ENCODE results near the gene KATNAL2. TPM values are rescaled to one million over a fixed set of nuclear protein-coding genes. Genes with fewer than 3 reads are reported as not detected.

Gene KATNAL2
- total and polyA plus RNA-seq, 2 donors, result 2.2 to 6.5 TPM

DNA sequence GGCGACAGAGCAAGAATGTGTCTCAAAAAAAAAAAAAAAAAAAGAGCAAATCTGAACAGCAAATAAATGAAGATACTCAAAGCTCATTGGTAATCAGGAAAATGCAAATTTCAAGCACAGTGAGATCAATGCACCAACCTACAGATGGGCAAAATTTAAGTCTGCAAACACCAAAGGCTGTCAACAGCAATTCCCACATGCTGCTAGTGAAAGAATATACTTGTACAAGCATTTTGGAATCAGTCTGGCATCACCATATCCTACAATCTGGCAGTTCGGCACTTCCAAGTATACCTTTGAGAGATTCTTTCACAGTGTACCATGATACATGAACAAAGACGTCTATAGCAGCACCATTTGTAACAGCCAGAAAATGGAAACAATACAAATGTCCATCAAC is 228.8 kb downstream of the KATNAL2 start:
- H3K4me3 ChIP-seq (ENCODE audit: low read length in 2 of 2), result no peak overlapping the region
- no peaks in the 10 kb centered on the region for H3K9me3 ChIP-seq (ENCODE audit: control insufficient read depth in 2 of 2, insufficient read depth in 1 of 2, low read length in 1 of 2)
- no peaks in the 10 kb centered on the region for H3K36me3 ChIP-seq (ENCODE audit: control insufficient read depth in 2 of 2, insufficient read depth in 2 of 2, low read length in 1 of 2)
- H3K27ac ChIP-seq (ENCODE audit: low read depth in 1 of 2, low read length in 1 of 2), result no peak overlapping the region
- no peaks in the 10 kb centered on the region for H3K27me3 ChIP-seq (ENCODE audit: control insufficient read depth in 2 of 2, insufficient read depth in 1 of 2, low read length in 1 of 2)
- no peak for DNase-seq (ENCODE audit: low read depth in 6 of 9, low spot score in 9 of 9)
- 92% methylated on average over 3 of the region's 3 CpGs for WGBS
- H3K4me1 ChIP-seq (ENCODE audit: control insufficient read depth in 2 of 2, insufficient read depth in 2 of 2, low read length in 2 of 2), result peaks cover 9 to 13% of the 10 kb centered on the region in 2 donors

DNA sequence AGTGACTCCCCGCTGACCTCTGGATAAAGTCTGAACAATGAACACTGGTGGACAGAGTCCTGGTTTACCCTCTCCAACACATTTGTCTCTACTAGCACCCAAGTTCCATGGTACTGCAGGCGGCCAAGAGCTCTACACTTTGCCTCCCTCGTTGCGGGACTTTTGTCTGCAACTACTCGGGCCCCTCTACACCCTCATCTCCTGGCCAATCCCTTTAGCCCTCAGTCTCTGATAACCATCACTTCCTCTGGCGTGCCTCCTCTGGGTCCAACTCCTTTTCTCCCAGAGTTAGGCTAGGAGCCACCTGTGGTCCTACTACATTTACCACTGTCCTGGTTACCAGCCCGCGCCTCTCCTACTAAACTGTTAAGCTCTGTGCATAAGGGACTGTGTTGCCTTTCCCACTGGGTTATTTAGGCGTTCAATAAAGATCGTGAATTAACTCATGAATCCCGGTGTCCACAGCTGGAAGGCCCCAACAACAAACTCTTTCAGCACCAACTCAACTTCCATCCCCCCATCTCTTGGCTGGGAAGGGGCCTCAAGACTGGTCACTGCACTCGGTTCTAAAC is 232.1 kb downstream of the KATNAL2 start:
- DNase-seq (ENCODE audit: low read depth in 6 of 9, low spot score in 9 of 9), result peak in 1 of 9 donors; percentile 4
- H3K27ac ChIP-seq (ENCODE audit: low read depth in 1 of 2, low read length in 1 of 2), result peak overlapping the region in 1 of 2 donors; percentile 85

DNA sequence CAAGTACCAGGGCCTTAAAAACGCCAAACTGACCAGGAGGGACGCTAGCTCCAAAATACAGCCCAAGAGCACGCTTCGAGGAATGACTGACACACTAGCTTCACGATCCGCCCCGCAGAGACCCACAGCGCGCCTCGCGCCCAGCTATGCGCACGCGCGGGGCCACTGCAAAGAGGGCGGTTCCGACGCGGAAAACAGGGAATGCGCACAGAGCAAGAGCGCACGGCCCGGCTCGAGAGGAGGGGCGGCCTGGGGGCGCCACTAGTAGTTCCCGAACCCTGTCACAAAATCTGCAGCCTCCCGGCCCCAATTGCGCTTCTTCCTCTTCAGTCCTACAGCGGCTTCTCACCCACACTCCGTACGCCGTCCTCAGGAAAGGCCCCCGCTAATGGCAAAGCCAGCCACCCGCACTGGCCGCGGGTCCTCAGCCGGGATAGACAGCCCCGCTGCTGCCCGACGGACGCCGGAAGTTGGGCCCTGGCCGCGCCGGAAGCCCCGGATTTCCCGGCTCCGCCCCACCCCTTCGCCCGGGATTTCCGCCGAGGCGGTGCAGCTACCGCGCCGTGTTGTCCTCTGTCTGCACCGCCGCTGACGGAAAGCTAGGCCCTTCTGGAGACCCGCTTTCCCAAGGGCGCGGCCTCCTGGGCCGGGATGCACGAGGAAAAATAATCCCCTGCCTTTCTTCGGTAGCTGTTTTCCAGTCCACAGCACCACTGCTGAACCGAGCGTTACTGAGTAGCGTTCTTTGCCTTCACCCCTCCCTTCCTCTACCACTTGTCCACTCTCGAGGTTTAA is 232.8 kb downstream of the KATNAL2 start, which contains the start of gene HDHD2:
Gene HDHD2, minus strand, starts transcription at position 472 of the 795 bp plus-strand sequence. CDS start 14,061 bp downstream, outside the sequence.
- WGBS, result under 1% methylated on average over 70 of the region's 70 CpGs
- no peaks in the 10 kb centered on the region for H3K27me3 ChIP-seq (ENCODE audit: control insufficient read depth in 2 of 2, insufficient read depth in 1 of 2, low read length in 1 of 2)
- DNase-seq (ENCODE audit: low read depth in 6 of 9, low spot score in 9 of 9), result peak; percentile 37 to 83 (median 62)
- H3K4me3 ChIP-seq (ENCODE audit: low read length in 2 of 2), result peak within 1 kb of the TSS; percentile 74 to 83
- no peaks in the 10 kb centered on the region for H3K9me3 ChIP-seq (ENCODE audit: control insufficient read depth in 2 of 2, insufficient read depth in 1 of 2, low read length in 1 of 2)
- H3K4me1 ChIP-seq (ENCODE audit: control insufficient read depth in 2 of 2, insufficient read depth in 2 of 2, low read length in 2 of 2), result peaks cover 10 to 12% of the 10 kb centered on the region in 2 donors
- H3K36me3 ChIP-seq (ENCODE audit: control insufficient read depth in 2 of 2, insufficient read depth in 2 of 2, low read length in 1 of 2), result peaks cover 5 to 7% of the 10 kb centered on the region in 2 donors
- peak within 1 kb of the TSS; percentile 55 to 85 for H3K27ac ChIP-seq (ENCODE audit: low read depth in 1 of 2, low read length in 1 of 2)

More for the DNA sequence above, 232.1 kb downstream of the KATNAL2 start:
- peaks cover 5 to 7% of the 10 kb centered on the region in 2 donors for H3K36me3 ChIP-seq (ENCODE audit: control insufficient read depth in 2 of 2, insufficient read depth in 2 of 2, low read length in 1 of 2)
- H3K9me3 ChIP-seq (ENCODE audit: control insufficient read depth in 2 of 2, insufficient read depth in 1 of 2, low read length in 1 of 2), result no peaks in the 10 kb centered on the region
- peak overlapping the region; percentile 74 to 83 for H3K4me3 ChIP-seq (ENCODE audit: low read length in 2 of 2)
- WGBS, result 43% methylated on average over 12 of the region's 12 CpGs
- no peaks in the 10 kb centered on the region for H3K27me3 ChIP-seq (ENCODE audit: control insufficient read depth in 2 of 2, insufficient read depth in 1 of 2, low read length in 1 of 2)
- H3K4me1 ChIP-seq (ENCODE audit: control insufficient read depth in 2 of 2, insufficient read depth in 2 of 2, low read length in 2 of 2), result peaks cover 10 to 12% of the 10 kb centered on the region in 2 donors

DNA sequence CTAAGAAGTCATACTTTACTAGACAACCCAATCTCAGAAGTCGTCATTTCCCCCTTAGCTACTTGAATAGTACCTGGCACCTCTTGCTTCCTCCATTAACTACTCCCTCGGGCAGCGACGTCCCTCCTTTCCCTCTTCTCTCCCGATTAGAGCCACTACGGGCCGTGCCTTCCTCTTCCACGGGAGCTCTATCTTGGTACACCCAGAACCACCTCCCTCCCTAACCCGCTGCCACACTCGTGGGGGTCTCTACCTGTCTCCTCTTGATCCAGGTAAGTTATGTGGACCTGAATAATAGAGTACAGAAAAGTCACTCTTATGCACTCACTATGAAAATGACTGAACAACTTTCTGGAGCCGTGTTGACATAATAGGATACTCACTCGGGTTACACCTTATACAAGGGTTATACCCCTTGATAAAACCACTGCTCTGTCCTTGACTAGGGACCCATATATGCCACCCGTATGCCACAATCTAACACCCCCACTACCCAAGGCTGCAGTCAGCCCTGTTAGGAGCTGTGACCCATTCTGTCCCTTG is 233.5 kb downstream of the KATNAL2 start:
- H3K4me3 ChIP-seq (ENCODE audit: low read length in 2 of 2), result peak overlapping the region; percentile 74 to 83
- peak in 4 of 9 donors; percentile 2 to 13 (median 7) for DNase-seq (ENCODE audit: low read depth in 6 of 9, low spot score in 9 of 9)
- 10% methylated on average over 13 of the region's 13 CpGs for WGBS
- H3K4me1 ChIP-seq (ENCODE audit: control insufficient read depth in 2 of 2, insufficient read depth in 2 of 2, low read length in 2 of 2), result peaks cover 10 to 12% of the 10 kb centered on the region in 2 donors
- no peaks in the 10 kb centered on the region for H3K9me3 ChIP-seq (ENCODE audit: control insufficient read depth in 2 of 2, insufficient read depth in 1 of 2, low read length in 1 of 2)
- peak overlapping the region; percentile 55 to 85 for H3K27ac ChIP-seq (ENCODE audit: low read depth in 1 of 2, low read length in 1 of 2)
- no peaks in the 10 kb centered on the region for H3K27me3 ChIP-seq (ENCODE audit: control insufficient read depth in 2 of 2, insufficient read depth in 1 of 2, low read length in 1 of 2)
- H3K36me3 ChIP-seq (ENCODE audit: control insufficient read depth in 2 of 2, insufficient read depth in 2 of 2, low read length in 1 of 2), result peaks cover 5 to 7% of the 10 kb centered on the region in 2 donors

DNA sequence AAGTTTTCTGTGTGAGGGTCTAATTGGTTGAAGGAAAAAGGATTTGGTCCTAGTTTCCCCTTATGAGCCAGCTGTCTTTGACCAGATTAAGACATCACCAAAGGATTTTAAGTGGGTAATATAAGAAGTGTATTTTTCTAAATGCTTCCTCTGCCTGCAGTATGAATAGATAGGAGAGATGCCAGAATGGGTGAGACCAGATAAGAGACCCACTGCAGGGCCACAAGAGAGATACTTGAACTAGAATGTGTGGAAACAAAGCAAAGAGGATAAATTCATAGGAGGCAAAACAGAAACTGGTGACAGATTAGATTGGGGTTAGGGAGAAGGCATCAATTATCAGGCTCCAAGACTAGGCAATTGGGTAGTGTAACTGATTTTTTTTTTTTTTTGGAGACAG is 234.0 kb downstream of the KATNAL2 start:
- Histone ChIP-seq H3K36me3 (ENCODE audit: control insufficient read depth in 2 of 2, insufficient read depth in 2 of 2, low read length in 1 of 2) (peaks cover 5 to 7% of the 10 kb centered on the region in 2 donors), H3K27me3 (ENCODE audit: control insufficient read depth in 2 of 2, insufficient read depth in 1 of 2, low read length in 1 of 2) (no peaks in the 10 kb centered on the region), H3K9me3 (ENCODE audit: control insufficient read depth in 2 of 2, insufficient read depth in 1 of 2, low read length in 1 of 2) (no peaks in the 10 kb centered on the region), H3K4me1 (ENCODE audit: control insufficient read depth in 2 of 2, insufficient read depth in 2 of 2, low read length in 2 of 2) (peaks cover 10 to 12% of the 10 kb centered on the region in 2 donors), H3K27ac (ENCODE audit: low read depth in 1 of 2, low read length in 1 of 2) (no peak overlapping the region), H3K4me3 (ENCODE audit: low read length in 2 of 2) (no peak overlapping the region)
- DNase-seq (ENCODE audit: low read depth in 6 of 9, low spot score in 9 of 9), result no peak

Other genes starting within 250 kb of the KATNAL2 start
- 0.05 TPM for gene ST8SIA5, start 160.5 kb upstream of the KATNAL2 start, total RNA-seq
- gene ST8SIA5, start 160.5 kb upstream of the KATNAL2 start, polyA plus RNA-seq, result 0.23 TPM
- 15.3 TPM for gene PIAS2, start 95 bp upstream of the KATNAL2 start, total RNA-seq
- 8.5 TPM for gene PIAS2, start 95 bp upstream of the KATNAL2 start, polyA plus RNA-seq
- gene ELOA2, start 118.0 kb downstream of the KATNAL2 start, total RNA-seq, result not detected
- not detected for gene ELOA2, start 118.0 kb downstream of the KATNAL2 start, polyA plus RNA-seq
- gene HDHD2, start 232.9 kb downstream of the KATNAL2 start, total RNA-seq, result 34.1 TPM
- gene HDHD2, start 232.9 kb downstream of the KATNAL2 start, polyA plus RNA-seq, result 43.0 TPM

All from thymus (tissue), 11 donors.